HG03378 (cell line): ENCODE results near the gene RBFOX2.

Experiments used
- ATAC-seq: cut with Tn5 transposase; IDR thresholded peaks from one replicate; pipeline ENCODE4 v1.9.1; 2021; ENCODE audit warnings: mild to moderate bottlenecking, moderate library complexity; ENCODE audit not compliant: unreplicated experiment

The RBFOX2 gene

GRCh38 chr22:35947794-35948425 is 80.7 kb downstream of the RBFOX2 start:
- no peak for ATAC-seq

- no peak for ATAC-seq
These were observed 84.2 kb downstream of the RBFOX2 start for GRCh38 chr22:35944458-35944857.

GRCh38 chr22:35940166-35940565 is 88.5 kb downstream of the RBFOX2 start:
- no peak for ATAC-seq

- ATAC-seq, result no peak
These were observed 90.4 kb downstream of the RBFOX2 start for GRCh38 chr22:35938226-35938625.

GRCh38 chr22:35930933-35931332 is 97.7 kb downstream of the RBFOX2 start:
- no peak for ATAC-seq

GRCh38 chr22:35928285-35928798 is 100.3 kb downstream of the RBFOX2 start:
- no peak for ATAC-seq

- ATAC-seq, result no peak
These were observed 105.6 kb downstream of the RBFOX2 start for GRCh38 chr22:35923026-35923425.

- ATAC-seq, result no peak
These were observed 106.8 kb downstream of the RBFOX2 start for GRCh38 chr22:35921777-35922176.

- no peak for ATAC-seq
These were observed 107.6 kb downstream of the RBFOX2 start for GRCh38 chr22:35921044-35921443.

- no peak for ATAC-seq
These were observed 109.6 kb downstream of the RBFOX2 start for GRCh38 chr22:35919002-35919542.

- ATAC-seq, result no peak
These were observed 110.2 kb downstream of the RBFOX2 start for GRCh38 chr22:35918456-35918855.

- ATAC-seq, result no peak
These were observed 111.0 kb downstream of the RBFOX2 start for GRCh38 chr22:35917651-35918050.

GRCh38 chr22:35915477-35916013 is 113.1 kb downstream of the RBFOX2 start:
- ATAC-seq, result no peak

GRCh38 chr22:35914665-35915476 is 113.8 kb downstream of the RBFOX2 start:
- ATAC-seq, result no peak

GRCh38 chr22:35914357-35914664 is 114.3 kb downstream of the RBFOX2 start:
- ATAC-seq, result no peak

GRCh38 chr22:35913925-35914324 is 114.7 kb downstream of the RBFOX2 start:
- ATAC-seq, result no peak

- no peak for ATAC-seq
These were observed 116.0 kb downstream of the RBFOX2 start for GRCh38 chr22:35912658-35913057.

- ATAC-seq, result no peak
These were observed 116.7 kb downstream of the RBFOX2 start for GRCh38 chr22:35911877-35912276.

GRCh38 chr22:35910926-35911325 is 117.7 kb downstream of the RBFOX2 start:
- ATAC-seq, result no peak

- no peak for ATAC-seq
These were observed 118.4 kb downstream of the RBFOX2 start for GRCh38 chr22:35910003-35910769.

- ATAC-seq, result no peak
These were observed 122.7 kb downstream of the RBFOX2 start for GRCh38 chr22:35905894-35906293.
